GM12878 (cell line): ENCODE results near the gene NMNAT1.

ENCODE experiments used
- CBX5 ChIP-seq: sonication (generic); IDR thresholded peaks from 2 replicates; pipeline ENCODE4 v1.6.1; 2016; ENCODE audit warnings: low read depth, moderate library complexity, mild to moderate bottlenecking, inconsistent platforms
- CHD2 ChIP-seq: IDR thresholded peaks from 2 replicates; pipeline ENCODE4 v1.6.1; 2011; ENCODE audit warnings: low read depth, low read length, improper control_type of control experiment, borderline replicate concordance
- EP300 ChIP-seq, 2 experiments: fragments of 150-350 bp in 1 of 2; IDR thresholded peaks; 2 replicates each; pipeline ENCODE4 v1.6.1; 2011 to 2012; ENCODE audit warnings: low read depth in 2 of 2, low read length in 2 of 2, borderline replicate concordance in 1 of 2, improper control_type of control experiment in 1 of 2, inconsistent platforms in 1 of 2; ENCODE audit not compliant: control insufficient read depth in 1 of 2
- EZH2 ChIP-seq: IDR thresholded peaks from 2 replicates; pipeline ENCODE4 v1.6.1; 2012; ENCODE audit warnings: low read depth, mild to moderate bottlenecking, control low read depth, inconsistent platforms, low read length, borderline replicate concordance; ENCODE audit not compliant: control insufficient read depth
- HCFC1 ChIP-seq: fragments of 150-350 bp; IDR thresholded peaks from 2 replicates; pipeline ENCODE4 v1.6.1; 2014; ENCODE audit warnings: low read length
- HDAC6 ChIP-seq: fragments of 200-600 bp; sonication (generic); IDR thresholded peaks from one replicate; pipeline ENCODE4 v1.8.0; 2017; ENCODE audit warnings: antibody characterized with exemption; ENCODE audit not compliant: unreplicated experiment
- POLR2AphosphoS2 ChIP-seq: IDR thresholded peaks from 2 replicates; pipeline ENCODE4 v1.6.1; 2011; ENCODE audit warnings: low read depth, mild to moderate bottlenecking, low read length, improper control_type of control experiment, moderate library complexity
- POLR2AphosphoS5 ChIP-seq: IDR thresholded peaks from 2 replicates; pipeline ENCODE4 v1.6.1; 2011; ENCODE audit warnings: mild to moderate bottlenecking, low read length, inconsistent platforms
- SP1 ChIP-seq: IDR thresholded peaks from one replicate; pipeline ENCODE4 v1.6.1; 2011; ENCODE audit warnings: low read depth, low read length
- TAF1 ChIP-seq: IDR thresholded peaks from 2 replicates; pipeline ENCODE4 v1.6.1; 2011; ENCODE audit warnings: mild to moderate bottlenecking, low read depth, low read length, borderline replicate concordance
- TBL1XR1 ChIP-seq: IDR thresholded peaks from 2 replicates; pipeline ENCODE4 v1.6.1; 2012; ENCODE audit warnings: low read depth, low read length, improper control_type of control experiment
- TF ChIP-seq, protein P1 (sequence below): fragments of 450-650 bp; IDR thresholded peaks from 2 replicates; pipeline ENCODE4 v1.6.1; 2016; ENCODE audit warnings: mild to moderate bottlenecking
- TF ChIP-seq, protein P2 (sequence below): fragments of 450-650 bp; IDR thresholded peaks from 2 replicates; pipeline ENCODE4 v1.6.1; 2014; ENCODE audit warnings: mild to moderate bottlenecking
- TF ChIP-seq, protein P3 (sequence below), 3 experiments: IDR thresholded peaks in 2 of 3; conservative IDR thresholded peaks in 1 of 3; 2 replicates each; pipeline ENCODE4 v1.5.1; 2011; ENCODE audit warnings: low read depth in 3 of 3, low read length in 3 of 3, mild to moderate bottlenecking in 3 of 3, control low read depth in 2 of 3, moderate library complexity in 2 of 3, inconsistent platforms in 1 of 3, mixed read lengths in 1 of 3; ENCODE audit not compliant: control insufficient read depth in 2 of 3, insufficient read depth in 1 of 3; ENCODE audit errors: extremely low read depth in 1 of 3

DNA sequence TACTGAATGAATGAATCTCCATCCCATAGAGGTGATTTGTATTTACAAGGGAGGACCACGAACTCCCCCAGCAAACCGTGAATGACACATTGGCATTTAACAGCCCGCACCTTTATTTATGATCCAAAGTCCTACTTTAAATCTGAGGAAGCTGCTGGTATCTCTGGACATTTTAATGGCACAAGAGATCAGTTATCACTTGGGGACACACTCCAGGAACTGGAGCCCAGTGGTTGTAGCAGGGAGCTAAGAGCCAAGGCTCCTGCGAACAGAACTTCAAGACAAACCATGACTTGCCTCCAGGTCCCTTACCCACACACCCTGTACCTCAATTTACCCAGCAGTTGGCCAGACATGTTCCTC, 34.4 kb upstream of the NMNAT1 start:
- TF ChIP-seq, protein P1, sequence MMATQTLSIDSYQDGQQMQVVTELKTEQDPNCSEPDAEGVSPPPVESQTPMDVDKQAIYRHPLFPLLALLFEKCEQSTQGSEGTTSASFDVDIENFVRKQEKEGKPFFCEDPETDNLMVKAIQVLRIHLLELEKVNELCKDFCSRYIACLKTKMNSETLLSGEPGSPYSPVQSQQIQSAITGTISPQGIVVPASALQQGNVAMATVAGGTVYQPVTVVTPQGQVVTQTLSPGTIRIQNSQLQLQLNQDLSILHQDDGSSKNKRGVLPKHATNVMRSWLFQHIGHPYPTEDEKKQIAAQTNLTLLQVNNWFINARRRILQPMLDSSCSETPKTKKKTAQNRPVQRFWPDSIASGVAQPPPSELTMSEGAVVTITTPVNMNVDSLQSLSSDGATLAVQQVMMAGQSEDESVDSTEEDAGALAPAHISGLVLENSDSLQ: no peak
- TF ChIP-seq HDAC6: no peak
- no peak for TF ChIP-seq POLR2AphosphoS2
- TF ChIP-seq POLR2AphosphoS5: no peak
- TF ChIP-seq, protein P2, sequence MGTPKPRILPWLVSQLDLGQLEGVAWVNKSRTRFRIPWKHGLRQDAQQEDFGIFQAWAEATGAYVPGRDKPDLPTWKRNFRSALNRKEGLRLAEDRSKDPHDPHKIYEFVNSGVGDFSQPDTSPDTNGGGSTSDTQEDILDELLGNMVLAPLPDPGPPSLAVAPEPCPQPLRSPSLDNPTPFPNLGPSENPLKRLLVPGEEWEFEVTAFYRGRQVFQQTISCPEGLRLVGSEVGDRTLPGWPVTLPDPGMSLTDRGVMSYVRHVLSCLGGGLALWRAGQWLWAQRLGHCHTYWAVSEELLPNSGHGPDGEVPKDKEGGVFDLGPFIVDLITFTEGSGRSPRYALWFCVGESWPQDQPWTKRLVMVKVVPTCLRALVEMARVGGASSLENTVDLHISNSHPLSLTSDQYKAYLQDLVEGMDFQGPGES: no peak
- no peak for TF ChIP-seq CBX5
- no peak for TF ChIP-seq HCFC1
- no peak for TF ChIP-seq EP300 (IDR thresholded peaks at IDR 0.05; ENCODE audit: borderline replicate concordance in 1 of 2, control insufficient read depth in 1 of 2, low read depth in 2 of 2, low read length in 2 of 2)
- TF ChIP-seq TAF1: no peak
- no peak for TF ChIP-seq TBL1XR1
- TF ChIP-seq SP1: no peak
- TF ChIP-seq EZH2: no peak
- TF ChIP-seq CHD2: no peak
- TF ChIP-seq, protein P3, sequence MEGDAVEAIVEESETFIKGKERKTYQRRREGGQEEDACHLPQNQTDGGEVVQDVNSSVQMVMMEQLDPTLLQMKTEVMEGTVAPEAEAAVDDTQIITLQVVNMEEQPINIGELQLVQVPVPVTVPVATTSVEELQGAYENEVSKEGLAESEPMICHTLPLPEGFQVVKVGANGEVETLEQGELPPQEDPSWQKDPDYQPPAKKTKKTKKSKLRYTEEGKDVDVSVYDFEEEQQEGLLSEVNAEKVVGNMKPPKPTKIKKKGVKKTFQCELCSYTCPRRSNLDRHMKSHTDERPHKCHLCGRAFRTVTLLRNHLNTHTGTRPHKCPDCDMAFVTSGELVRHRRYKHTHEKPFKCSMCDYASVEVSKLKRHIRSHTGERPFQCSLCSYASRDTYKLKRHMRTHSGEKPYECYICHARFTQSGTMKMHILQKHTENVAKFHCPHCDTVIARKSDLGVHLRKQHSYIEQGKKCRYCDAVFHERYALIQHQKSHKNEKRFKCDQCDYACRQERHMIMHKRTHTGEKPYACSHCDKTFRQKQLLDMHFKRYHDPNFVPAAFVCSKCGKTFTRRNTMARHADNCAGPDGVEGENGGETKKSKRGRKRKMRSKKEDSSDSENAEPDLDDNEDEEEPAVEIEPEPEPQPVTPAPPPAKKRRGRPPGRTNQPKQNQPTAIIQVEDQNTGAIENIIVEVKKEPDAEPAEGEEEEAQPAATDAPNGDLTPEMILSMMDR (IDR thresholded peaks at IDR 0.05 in 2 of 3, conservative IDR thresholded peaks at IDR 0.05 in 1 of 3; ENCODE audit: control insufficient read depth in 2 of 3, extremely low read depth in 1 of 3, insufficient read depth in 1 of 3, low read depth in 3 of 3, low read length in 3 of 3): no peak
